Mononuclear cell (primary cell): ENCODE data around the gene NR5A2. TPM values are rescaled to one million over a fixed set of nuclear protein-coding genes. Genes with fewer than 3 reads are reported as not detected.

ENCODE experiments used
- H3K27me3 ChIP-seq: 2 replicates; pipeline ENCODE4 v1.6.0; 2011; ENCODE audit warnings: low read length, control low read depth; ENCODE audit not compliant: insufficient read depth
- H3K4me1 ChIP-seq: 2 replicates; pipeline ENCODE4 v1.5.1; 2011; ENCODE audit warnings: mild to moderate bottlenecking, low read length, control low read depth; ENCODE audit not compliant: insufficient read depth
- H3K4me3 ChIP-seq: 2 replicates; pipeline ENCODE4 v1.5.1; 2011; ENCODE audit warnings: mild to moderate bottlenecking, low read length, moderate library complexity
- H3K9me3 ChIP-seq: 2 replicates; pipeline ENCODE4 v1.5.1; 2011; ENCODE audit warnings: low read depth, mild to moderate bottlenecking, control low read depth, low read length
- total RNA-seq: library from RNA; depleted of rRNA; stranded (reverse); fragments of >200 nt; gene quantifications from one replicate; pipeline ENCODE4 v1.2.3, GENCODE V29; 2012

NR5A2 gene
- total RNA-seq, 1 donor, result not detected

DNA sequence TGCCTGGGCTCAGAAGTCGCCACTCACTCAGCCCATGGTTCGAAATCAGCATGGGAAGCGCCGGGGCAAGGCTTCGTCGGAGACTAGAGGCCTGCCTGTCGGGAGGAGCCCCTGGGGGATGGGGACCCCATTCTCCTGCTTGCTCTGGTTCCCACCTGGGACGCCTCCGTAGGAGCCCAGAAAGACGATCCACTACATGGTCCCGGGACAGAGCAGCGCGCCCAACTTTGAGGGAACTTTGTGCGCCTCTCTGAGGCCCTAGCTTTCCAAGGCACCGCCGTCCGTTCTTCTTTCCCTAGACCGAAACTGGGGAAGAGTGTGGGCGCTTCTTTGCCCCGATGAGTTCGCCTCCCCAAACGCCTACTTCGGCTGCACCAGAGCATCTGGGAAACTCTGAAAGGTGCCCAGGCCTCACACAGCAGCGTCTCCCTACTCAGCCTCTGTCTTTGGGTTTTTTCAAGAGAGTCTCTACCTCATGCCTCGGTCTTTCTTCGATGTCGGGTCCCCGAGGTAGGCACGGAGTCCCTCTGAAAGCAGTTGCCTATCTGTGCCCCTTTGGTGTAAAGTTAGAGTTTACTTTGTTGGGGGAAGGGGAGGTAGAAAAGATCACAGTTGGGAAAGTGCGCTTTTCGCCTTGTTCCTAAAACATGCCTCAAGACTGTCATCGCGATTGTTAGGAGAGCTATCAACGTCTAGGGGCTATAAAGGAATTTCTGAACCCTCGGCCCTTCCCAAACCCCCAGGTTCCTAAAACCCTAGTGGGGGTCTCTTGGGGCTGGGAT lies 14.0 kb downstream of the NR5A2 start:
- H3K9me3 ChIP-seq, result no peaks in the 10 kb centered on the region
- peaks cover 51% of the 10 kb centered on the region for H3K4me1 ChIP-seq
- no peak overlapping the region for H3K4me3 ChIP-seq
- H3K27me3 ChIP-seq, result peaks cover 98% of the 10 kb centered on the region

DNA sequence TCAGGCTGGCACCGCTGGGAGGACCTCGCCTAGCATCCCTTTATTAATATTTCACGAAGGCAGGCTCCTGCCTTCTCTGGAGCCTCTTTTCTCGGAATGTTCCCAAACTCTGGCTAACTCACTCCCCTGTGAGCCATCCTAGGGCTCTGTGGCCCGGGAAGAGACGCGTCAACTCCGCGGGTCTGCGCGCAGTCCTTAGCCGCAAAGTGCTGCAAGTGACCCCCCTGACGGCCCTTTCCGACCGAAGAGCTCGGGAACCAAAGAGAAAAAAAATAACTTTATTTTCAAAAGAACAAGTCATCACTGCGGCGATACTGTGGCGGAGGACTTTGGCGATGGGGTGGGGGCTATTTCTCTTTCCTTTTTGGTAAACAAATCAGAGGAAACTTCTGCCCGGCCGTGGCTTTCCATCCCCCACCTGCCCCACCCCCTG lies 14.6 kb downstream of the NR5A2 start:
- Histone ChIP-seq H3K27me3 (peaks cover 98% of the 10 kb centered on the region), H3K9me3 (no peaks in the 10 kb centered on the region), H3K4me1 (peaks cover 48% of the 10 kb centered on the region), H3K4me3 (no peak overlapping the region)

- H3K4me3 ChIP-seq, result no peak overlapping the region
- H3K27me3 ChIP-seq, result peaks cover 94% of the 10 kb centered on the region
- peaks cover 48% of the 10 kb centered on the region for H3K4me1 ChIP-seq
Measured at GRCh38 chr1:200042552-200043335, 15.2 kb downstream of the NR5A2 start.

GRCh38 chr1:200043336-200043668 lies 15.8 kb downstream of the NR5A2 start:
- peaks cover 92% of the 10 kb centered on the region for H3K27me3 ChIP-seq
- H3K4me1 ChIP-seq, result peaks cover 47% of the 10 kb centered on the region
- no peak overlapping the region for H3K4me3 ChIP-seq
- no peaks in the 10 kb centered on the region for H3K9me3 ChIP-seq

More at GRCh38 chr1:200042552-200043335, 15.2 kb downstream of the NR5A2 start:
- no peaks in the 10 kb centered on the region for H3K9me3 ChIP-seq

- Histone ChIP-seq H3K4me3 (no peak overlapping the region), H3K9me3 (no peaks in the 10 kb centered on the region), H3K27me3 (peaks cover 70% of the 10 kb centered on the region), H3K4me1 (peaks cover 19% of the 10 kb centered on the region)
Measured at GRCh38 chr1:200046115-200046514, 18.6 kb downstream of the NR5A2 start.

GRCh38 chr1:200048244-200048643 lies 20.7 kb downstream of the NR5A2 start:
- Histone ChIP-seq H3K27me3 (peaks cover 49% of the 10 kb centered on the region), H3K9me3 (no peaks in the 10 kb centered on the region), H3K4me1 (peaks cover under 1% of the 10 kb centered on the region), H3K4me3 (no peak overlapping the region)

GRCh38 chr1:200049810-200050209 lies 22.3 kb downstream of the NR5A2 start:
- Histone ChIP-seq H3K9me3 (no peaks in the 10 kb centered on the region), H3K4me3 (no peak overlapping the region), H3K27me3 (peaks cover 33% of the 10 kb centered on the region), H3K4me1 (no peaks in the 10 kb centered on the region)

- Histone ChIP-seq H3K4me3 (no peak overlapping the region), H3K9me3 (no peaks in the 10 kb centered on the region), H3K4me1 (no peaks in the 10 kb centered on the region), H3K27me3 (peaks cover 18% of the 10 kb centered on the region)
Measured at GRCh38 chr1:200051620-200052019, 24.1 kb downstream of the NR5A2 start.

GRCh38 chr1:200053091-200053490 lies 25.6 kb downstream of the NR5A2 start:
- H3K27me3 ChIP-seq, result peaks cover 11% of the 10 kb centered on the region
- H3K9me3 ChIP-seq, result no peaks in the 10 kb centered on the region
- no peak overlapping the region for H3K4me3 ChIP-seq
- H3K4me1 ChIP-seq, result no peaks in the 10 kb centered on the region

GRCh38 chr1:200053646-200054045 lies 26.1 kb downstream of the NR5A2 start:
- Histone ChIP-seq H3K27me3 (peaks cover 6% of the 10 kb centered on the region), H3K4me3 (no peak overlapping the region), H3K9me3 (no peaks in the 10 kb centered on the region), H3K4me1 (no peaks in the 10 kb centered on the region)

- H3K4me1 ChIP-seq, result no peaks in the 10 kb centered on the region
- H3K4me3 ChIP-seq, result no peak overlapping the region
- peaks cover 5% of the 10 kb centered on the region for H3K27me3 ChIP-seq
- H3K9me3 ChIP-seq, result no peaks in the 10 kb centered on the region
Measured at GRCh38 chr1:200058341-200058740, 30.8 kb downstream of the NR5A2 start.

GRCh38 chr1:200062143-200062542 lies 34.6 kb downstream of the NR5A2 start:
- Histone ChIP-seq H3K27me3 (no peaks in the 10 kb centered on the region), H3K4me3 (no peak overlapping the region), H3K4me1 (no peaks in the 10 kb centered on the region), H3K9me3 (no peaks in the 10 kb centered on the region)

DNA sequence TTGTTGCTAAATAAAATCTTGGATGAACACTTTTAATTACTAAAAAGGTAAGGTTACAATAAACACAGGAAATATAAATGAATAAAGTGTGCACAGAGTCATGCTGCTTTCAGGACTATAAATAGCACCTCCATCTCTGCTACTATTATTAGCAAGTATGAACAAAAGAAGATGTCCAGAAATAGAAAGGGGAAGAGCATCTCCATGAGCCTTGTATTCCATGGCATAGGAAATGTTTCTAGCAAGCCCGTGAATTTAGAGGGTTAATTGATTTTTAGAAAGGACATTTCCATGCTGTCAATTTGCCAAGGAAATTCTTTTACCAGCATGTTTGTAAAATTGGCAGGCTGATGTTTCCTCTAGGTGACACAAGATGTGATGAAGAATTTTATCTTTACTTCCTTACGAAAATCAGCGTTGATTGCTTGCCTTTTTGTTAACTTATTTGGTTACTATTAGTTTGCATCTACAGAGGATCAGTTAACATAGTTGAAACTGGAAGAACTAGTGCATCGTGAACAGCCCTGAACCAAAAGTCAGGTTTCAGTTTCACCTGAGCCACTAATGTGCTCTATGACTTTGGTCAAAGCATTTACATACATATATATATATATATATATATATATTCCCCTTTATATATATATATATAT lies 45.3 kb downstream of the NR5A2 start:
- Histone ChIP-seq H3K9me3 (no peaks in the 10 kb centered on the region), H3K4me1 (no peaks in the 10 kb centered on the region)

DNA sequence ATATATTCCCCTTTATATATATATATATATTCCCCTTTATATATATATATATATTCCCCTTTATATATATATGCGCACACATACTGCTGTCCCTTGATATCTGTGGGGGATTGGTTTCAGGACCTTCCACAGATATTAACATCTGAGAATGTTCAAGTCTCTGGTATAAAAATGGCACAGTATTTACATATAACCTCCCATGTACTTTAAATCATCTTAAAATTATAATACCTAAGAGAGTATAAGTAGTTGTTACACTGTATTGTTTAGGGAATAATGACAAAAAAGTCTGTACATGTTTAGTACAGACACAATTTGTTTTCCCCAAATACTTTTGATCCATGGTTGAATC lies 45.8 kb downstream of the NR5A2 start:
- peaks cover 30% of the 10 kb centered on the region for H3K27me3 ChIP-seq
- H3K4me3 ChIP-seq, result no peak overlapping the region
- H3K4me1 ChIP-seq, result no peaks in the 10 kb centered on the region
- no peaks in the 10 kb centered on the region for H3K9me3 ChIP-seq

More for the DNA sequence above, 45.3 kb downstream of the NR5A2 start:
- H3K27me3 ChIP-seq, result peaks cover 30% of the 10 kb centered on the region
- no peak overlapping the region for H3K4me3 ChIP-seq

DNA sequence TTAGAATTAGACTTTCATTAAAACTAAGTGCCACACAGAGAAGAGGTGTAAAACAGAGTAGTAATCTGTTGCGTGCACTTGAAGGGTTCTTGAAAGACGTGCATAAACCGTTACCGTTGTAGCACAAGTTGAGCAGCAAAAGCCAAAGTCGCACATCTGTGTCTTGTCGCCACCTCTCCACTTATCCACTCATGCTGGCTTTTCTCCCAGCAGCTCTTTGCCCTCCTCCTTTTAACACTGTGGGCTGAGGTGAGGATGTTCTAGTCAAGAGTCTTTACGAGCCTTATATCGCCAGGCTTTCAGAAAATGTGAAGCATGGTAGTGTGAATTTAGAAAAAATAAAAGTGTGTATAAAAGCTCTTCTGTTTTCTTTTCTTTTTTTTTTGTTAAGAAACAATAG lies 48.0 kb downstream of the NR5A2 start:
- Histone ChIP-seq H3K27me3 (peaks cover 20% of the 10 kb centered on the region), H3K4me1 (no peaks in the 10 kb centered on the region), H3K9me3 (no peaks in the 10 kb centered on the region), H3K4me3 (no peak overlapping the region)
